Sigmoid colon (tissue), 4 donors: ENCODE data around the gene SRSF4.

Experiments
- EP300 ChIP-seq, 4 donors: sonication (generic); formaldehyde crosslinking; IDR thresholded peaks; one replicate each; pipeline ENCODE4 v1.6.1; 2017; ENCODE audit warnings: antibody characterized with exemption in 4 of 4
- POLR2A ChIP-seq, 2 donors: fragments of 450-650 bp; IDR thresholded peaks; one replicate each; pipeline ENCODE4 v1.6.1; 2016; ENCODE audit warnings: antibody characterized with exemption in 2 of 2, mild to moderate bottlenecking in 2 of 2, moderate library complexity in 2 of 2
- POLR2AphosphoS5 ChIP-seq, 4 donors: sonication (generic); formaldehyde crosslinking; IDR thresholded peaks; one replicate each; pipeline ENCODE4 v1.6.1; 2017; ENCODE audit warnings: antibody characterized with exemption in 4 of 4
- TF ChIP-seq, protein P1 (sequence below), 4 experiments: fragments of 450-650 bp in 3 of 4; fragments of 200-600 bp in 1 of 4; IDR thresholded peaks; one replicate each; pipeline ENCODE4 v1.5.1; 2016 to 2019; ENCODE audit warnings: antibody characterized with exemption in 4 of 4, mild to moderate bottlenecking in 3 of 4, moderate library complexity in 2 of 4

- TF ChIP-seq POLR2AphosphoS5 (IDR thresholded peaks at IDR 0.05) (no peak), EP300 (IDR thresholded peaks at IDR 0.05) (no peak), POLR2A (IDR thresholded peaks at IDR 0.05) (no peak)
- TF ChIP-seq, protein P1, sequence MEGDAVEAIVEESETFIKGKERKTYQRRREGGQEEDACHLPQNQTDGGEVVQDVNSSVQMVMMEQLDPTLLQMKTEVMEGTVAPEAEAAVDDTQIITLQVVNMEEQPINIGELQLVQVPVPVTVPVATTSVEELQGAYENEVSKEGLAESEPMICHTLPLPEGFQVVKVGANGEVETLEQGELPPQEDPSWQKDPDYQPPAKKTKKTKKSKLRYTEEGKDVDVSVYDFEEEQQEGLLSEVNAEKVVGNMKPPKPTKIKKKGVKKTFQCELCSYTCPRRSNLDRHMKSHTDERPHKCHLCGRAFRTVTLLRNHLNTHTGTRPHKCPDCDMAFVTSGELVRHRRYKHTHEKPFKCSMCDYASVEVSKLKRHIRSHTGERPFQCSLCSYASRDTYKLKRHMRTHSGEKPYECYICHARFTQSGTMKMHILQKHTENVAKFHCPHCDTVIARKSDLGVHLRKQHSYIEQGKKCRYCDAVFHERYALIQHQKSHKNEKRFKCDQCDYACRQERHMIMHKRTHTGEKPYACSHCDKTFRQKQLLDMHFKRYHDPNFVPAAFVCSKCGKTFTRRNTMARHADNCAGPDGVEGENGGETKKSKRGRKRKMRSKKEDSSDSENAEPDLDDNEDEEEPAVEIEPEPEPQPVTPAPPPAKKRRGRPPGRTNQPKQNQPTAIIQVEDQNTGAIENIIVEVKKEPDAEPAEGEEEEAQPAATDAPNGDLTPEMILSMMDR (IDR thresholded peaks at IDR 0.05), result no peak
These were observed 81.2 kb downstream of the SRSF4 start for GRCh38 chr1:29100487-29100886.
